H9 (cell line): ENCODE measurements around the gene MYH7. TPM values are rescaled to one million over a fixed set of nuclear protein-coding genes. Genes with fewer than 3 reads are reported as not detected.

Experiments used
- DNase-seq: peaks from one replicate; pipeline ENCODE4 v3.0.0-alpha.2; 2017
- H2AFZ ChIP-seq: one replicate; pipeline ENCODE4 v1.6.1; 2013; ENCODE audit warnings: mild to moderate bottlenecking, low read length, control low read depth, moderate library complexity
- H2AK5ac ChIP-seq: 2 replicates; pipeline ENCODE4 v1.6.1; 2013; ENCODE audit warnings: low read length, control low read depth, mixed read lengths; ENCODE audit not compliant: insufficient read length
- H2BK120ac ChIP-seq: one replicate; pipeline ENCODE4 v1.6.1; 2013; ENCODE audit warnings: low read depth, mild to moderate bottlenecking, low read length, control low read depth, inconsistent platforms; ENCODE audit not compliant: poor library complexity, severe bottlenecking
- H2BK12ac ChIP-seq: 2 replicates; pipeline ENCODE4 v1.6.1; 2013; ENCODE audit warnings: low read length, control low read depth, mixed read lengths, low read depth; ENCODE audit not compliant: insufficient read length
- H2BK15ac ChIP-seq: 2 replicates; pipeline ENCODE4 v1.6.1; 2013; ENCODE audit warnings: low read depth, low read length, control low read depth
- H2BK20ac ChIP-seq: one replicate; pipeline ENCODE4 v1.6.1; 2013; ENCODE audit warnings: low read depth, mild to moderate bottlenecking, low read length, control low read depth, inconsistent platforms; ENCODE audit not compliant: poor library complexity, severe bottlenecking
- H2BK5ac ChIP-seq: 2 replicates; pipeline ENCODE4 v1.6.1; 2013; ENCODE audit warnings: low read length, control low read depth, mixed read lengths; ENCODE audit not compliant: insufficient read length
- H3K14ac ChIP-seq: 2 replicates; pipeline ENCODE4 v1.6.1; 2013; ENCODE audit warnings: low read length, control low read depth; ENCODE audit not compliant: insufficient read depth
- H3K18ac ChIP-seq: 2 replicates; pipeline ENCODE4 v1.6.1; 2013; ENCODE audit warnings: low read depth, mild to moderate bottlenecking, mixed read lengths, low read length, control low read depth; ENCODE audit not compliant: insufficient read length
- H3K23ac ChIP-seq: 2 replicates; pipeline ENCODE4 v1.6.1; 2013; ENCODE audit warnings: low read length, control low read depth, mixed read lengths, low read depth; ENCODE audit not compliant: insufficient read length
- H3K23me2 ChIP-seq: 2 replicates; pipeline ENCODE4 v1.6.1; 2013; ENCODE audit warnings: low read depth, mild to moderate bottlenecking, mixed read lengths, low read length, control low read depth; ENCODE audit not compliant: insufficient read length, poor library complexity, severe bottlenecking
- H3K27ac ChIP-seq: 2 replicates; pipeline ENCODE4 v1.5.1; 2013; ENCODE audit warnings: low read length, control low read depth, mixed read lengths, low read depth; ENCODE audit not compliant: insufficient read length
- H3K27me3 ChIP-seq: 2 replicates; pipeline ENCODE4 v1.6.1; 2013; ENCODE audit warnings: low read length, control low read depth, inconsistent platforms; ENCODE audit not compliant: insufficient read depth
- H3K4ac ChIP-seq: 2 replicates; pipeline ENCODE4 v1.6.1; 2013; ENCODE audit warnings: low read depth, mild to moderate bottlenecking, control low read depth, inconsistent platforms, low read length, moderate library complexity
- H3K4me1 ChIP-seq: 2 replicates; pipeline ENCODE4 v1.6.1; 2013; ENCODE audit warnings: low read length, control low read depth, inconsistent platforms; ENCODE audit not compliant: insufficient read depth
- H3K4me2 ChIP-seq: 2 replicates; pipeline ENCODE4 v1.6.1; 2013; ENCODE audit warnings: low read length, control low read depth, mixed read lengths; ENCODE audit not compliant: insufficient read length, insufficient read depth
- H3K56ac ChIP-seq: 2 replicates; pipeline ENCODE4 v1.6.1; 2013; ENCODE audit warnings: low read depth, mild to moderate bottlenecking, mixed read lengths, low read length, control low read depth; ENCODE audit not compliant: insufficient read length
- H3K79me1 ChIP-seq: 2 replicates; pipeline ENCODE4 v1.6.1; 2013; ENCODE audit warnings: low read depth, mild to moderate bottlenecking, moderate library complexity, low read length, control low read depth, inconsistent platforms; ENCODE audit not compliant: insufficient read depth, poor library complexity, severe bottlenecking
- H3K79me2 ChIP-seq: 2 replicates; pipeline ENCODE4 v1.6.1; 2013; ENCODE audit warnings: low read length, control low read depth, inconsistent platforms; ENCODE audit not compliant: insufficient read depth
- H3K9ac ChIP-seq: 2 replicates; pipeline ENCODE4 v1.6.1; 2013; ENCODE audit warnings: low read length, control low read depth, mixed read lengths; ENCODE audit not compliant: insufficient read length; ENCODE audit errors: extremely low read depth
- H3K9me3 ChIP-seq: one replicate; pipeline ENCODE4 v1.6.1; 2013; ENCODE audit warnings: low read depth, low read length, inconsistent platforms; ENCODE audit not compliant: control insufficient read depth
- H3T11ph ChIP-seq: one replicate; pipeline ENCODE4 v1.6.1; 2013; ENCODE audit warnings: mild to moderate bottlenecking, low read length, control low read depth, inconsistent platforms
- H4K20me1 ChIP-seq: one replicate; pipeline ENCODE4 v1.6.1; 2013; ENCODE audit not compliant: control insufficient read depth, insufficient read length, insufficient read depth
- H4K5ac ChIP-seq: 2 replicates; pipeline ENCODE4 v1.6.1; 2013; ENCODE audit warnings: low read depth, mild to moderate bottlenecking, mixed read lengths, low read length, control low read depth; ENCODE audit not compliant: insufficient read length
- H4K8ac ChIP-seq: replicated peaks from 2 replicates; pipeline ENCODE4 v1.6.1; 2013; ENCODE audit warnings: low read length, control low read depth, mixed read lengths, low read depth; ENCODE audit not compliant: insufficient read length
- H4K91ac ChIP-seq: 2 replicates; pipeline ENCODE4 v1.6.1; 2013; ENCODE audit warnings: low read depth, mild to moderate bottlenecking, moderate library complexity, mixed read lengths, low read length, control low read depth; ENCODE audit not compliant: insufficient read length
- H3K27ac Mint-ChIP-seq, 3 experiments: 2 replicates in 2 of 3; 3 replicates in 1 of 3; pipeline ENCODE4 v1.8.0; 2020 to 2021; ENCODE audit warnings: mixed read lengths in 3 of 3, mild to moderate bottlenecking in 1 of 3, moderate library complexity in 1 of 3
- H3K27me3 Mint-ChIP-seq: 2 replicates; pipeline ENCODE4 v1.8.0; 2021; ENCODE audit warnings: low read depth, mild to moderate bottlenecking, moderate library complexity, mixed read lengths
- H3K36me3 Mint-ChIP-seq, 3 experiments: 2 replicates in 2 of 3; 3 replicates in 1 of 3; pipeline ENCODE4 v1.8.0; 2020 to 2021; ENCODE audit warnings: low read depth in 3 of 3, mixed read lengths in 3 of 3; ENCODE audit not compliant: insufficient read depth in 1 of 3
- H3K4me1 Mint-ChIP-seq, 2 experiments: 2 replicates each; pipeline ENCODE4 v1.8.0; 2020; ENCODE audit warnings: mixed read lengths in 2 of 2
- H3K4me3 Mint-ChIP-seq, 2 experiments: 2 replicates in 1 of 2; 3 replicates in 1 of 2; pipeline ENCODE4 v1.8.0; 2020 to 2021; ENCODE audit warnings: mild to moderate bottlenecking in 2 of 2, mixed read lengths in 2 of 2, moderate library complexity in 1 of 2
- H3K9me3 Mint-ChIP-seq, 2 experiments: 2 replicates in 1 of 2; 3 replicates in 1 of 2; pipeline ENCODE4 v1.8.0; 2020; ENCODE audit warnings: mild to moderate bottlenecking in 2 of 2, mixed read lengths in 2 of 2, moderate library complexity in 1 of 2
- CTCF ChIP-seq: fragments of 200-600 bp; sonication (generic); conservative IDR thresholded peaks from 3 replicates; pipeline ENCODE4 v1.8.0; 2021; ENCODE audit warnings: antibody characterized with exemption, mild to moderate bottlenecking
- WGBS: extraction: QIAGEN DNeasy Blood & Tissue Kit; methylation state at CpG from one replicate; pipeline ENCODE4 v1.1.7; 2013; ENCODE audit warnings: missing lambda C conversion rate, low lambda C conversion rate, mixed read lengths; ENCODE audit not compliant: insufficient read length; ENCODE audit errors: extremely low coverage; 5-methylcytosine and 5-hydroxymethylcytosine counted together
- total RNA-seq: library from RNA; stranded (reverse); gene quantifications from 2 replicates; pipeline ENCODE4 v1.2.1, GENCODE V29; 2021

The MYH7 gene
- total RNA-seq, 1 experiment from 2014 or later = not detected

GRCh38 chr14:23457587-23458445, 22.4 kb upstream of the MYH7 start:
- no peak overlapping the region for H3K27ac Mint-ChIP-seq
- H3K79me1 ChIP-seq = no peaks in the 10 kb centered on the region
- H3K9ac ChIP-seq = no peak overlapping the region
- H2BK12ac ChIP-seq = no peak overlapping the region
- H4K8ac ChIP-seq = no peak overlapping the region
- H4K91ac ChIP-seq = no peak overlapping the region
- H3K79me2 ChIP-seq = no peaks in the 10 kb centered on the region
- H3K9me3 ChIP-seq = no peaks in the 10 kb centered on the region
- no peak overlapping the region for H3K14ac ChIP-seq
- H3K4me1 ChIP-seq = no peaks in the 10 kb centered on the region
- H3K18ac ChIP-seq = no peak overlapping the region
- H4K20me1 ChIP-seq = no peaks in the 10 kb centered on the region
- no peak overlapping the region for H3T11ph ChIP-seq
- no peak overlapping the region for H2BK20ac ChIP-seq
- H2BK5ac ChIP-seq = no peak overlapping the region
- H3K4ac ChIP-seq = no peak overlapping the region
- WGBS = no CpG with 5 or more reads among the region's 5 CpGs
- H3K4me2 ChIP-seq = no peak overlapping the region
- H2BK120ac ChIP-seq = no peak overlapping the region
- no peak overlapping the region for H2BK15ac ChIP-seq
- H3K4me3 Mint-ChIP-seq = no peak overlapping the region
- TF ChIP-seq CTCF = no peak
- H3K4me1 Mint-ChIP-seq = peaks cover 0 to 4% of the 10 kb centered on the region in 2 experiments; a peak in 1 of 4 replicates
- peaks cover 2 to 3% of the 10 kb centered on the region in 2 experiments; a peak in 3 of 5 replicates for H3K9me3 Mint-ChIP-seq
- H3K23ac ChIP-seq = no peak overlapping the region
- no peak overlapping the region for H3K27ac ChIP-seq
- H3K27me3 Mint-ChIP-seq = peaks cover 13% of the 10 kb centered on the region
- H3K27me3 ChIP-seq = no peaks in the 10 kb centered on the region
- no peak overlapping the region for H4K5ac ChIP-seq
- no peak overlapping the region for H2AFZ ChIP-seq
- no peaks in the 10 kb centered on the region for H3K36me3 Mint-ChIP-seq
- DNase-seq = no peak
- H3K23me2 ChIP-seq = no peaks in the 10 kb centered on the region
- H3K56ac ChIP-seq = no peak overlapping the region
- H2AK5ac ChIP-seq = no peak overlapping the region
